Mucosa of descending colon (tissue), 3 donors: Measurements from ENCODE around the gene FBXO3. TPM values are rescaled to one million over a fixed set of nuclear protein-coding genes. Genes with fewer than 3 reads are reported as not detected.

ENCODE experiments used
- ATAC-seq: fragments of 200-7000 bp; cut with Tn5 transposase; one replicate; pipeline ENCODE4 v1.9.1; 2020; ENCODE audit warnings: mild to moderate bottlenecking, moderate library complexity
- DNase-seq, 3 donors: peaks; one replicate each; pipeline ENCODE4 v3.0.0-alpha.2; 2020
- H3K36me3 ChIP-seq: fragments of 200-600 bp; one replicate; pipeline ENCODE4 v1.8.0; 2021; ENCODE audit warnings: low read depth, mild to moderate bottlenecking
- H3K4me1 ChIP-seq: fragments of 200-600 bp; one replicate; pipeline ENCODE4 v1.8.0; 2021; ENCODE audit warnings: low read depth, mild to moderate bottlenecking
- H3K4me3 ChIP-seq: fragments of 200-600 bp; one replicate; pipeline ENCODE4 v1.8.0; 2021; ENCODE audit warnings: mild to moderate bottlenecking
- H3K9me3 ChIP-seq: fragments of 200-600 bp; one replicate; pipeline ENCODE4 v1.8.0; 2021; ENCODE audit warnings: mild to moderate bottlenecking
- CTCF ChIP-seq: fragments of 200-600 bp; IDR thresholded peaks from one replicate; pipeline ENCODE4 v1.8.0; 2022; ENCODE audit warnings: antibody characterized with exemption, mild to moderate bottlenecking
- intact Hi-C, 2 donors: fragments of 100-400 bp; cut with DNase I in 1 of 2; cut with micrococcal nuclease in 1 of 2; formaldehyde crosslinking; loops; one replicate each; pipeline versions ENCODE4 v1.11.0 to v1.11.1; 2022; cut with DNase I, micrococcal nuclease
- total RNA-seq, 3 donors: library from RNA; stranded (reverse); fragmentation: NEBNext Ultra II Directional in 2 of 3; extraction: Animal tissue kit (Norgen Biotek cat#: 25700) in 2 of 3; gene quantifications; one replicate each; pipeline versions ENCODE4 v1.2.1 to v1.2.4, GENCODE V29; 2021 to 2023
- donor health status: DM: no; HTN: no; CAD: no; lungs with moderate emphysema.
- donor health status: DM: no; HTN: no; CAD: no.
- donor health status: DM: no; HTN: yes; CAD: no.

FBXO3 gene
- total RNA-seq, 3 donors from 2014 or later, result 27.3 to 36.0 (median 34.5) TPM

GRCh38 chr11:33753304-33753967, 20.9 kb downstream of the FBXO3 start:
- Histone ChIP-seq H3K9me3 (no peaks in the 10 kb centered on the region), H3K4me3 (no peak overlapping the region), H3K36me3 (no peaks in the 10 kb centered on the region), H3K4me1 (no peaks in the 10 kb centered on the region)
- ATAC-seq (no peak), DNase-seq (no peak)
- TF ChIP-seq CTCF, result no peak
- intact Hi-C loops, result no loop called here

- Histone ChIP-seq H3K4me1 (no peaks in the 10 kb centered on the region), H3K9me3 (no peaks in the 10 kb centered on the region), H3K36me3 (no peaks in the 10 kb centered on the region), H3K4me3 (no peak overlapping the region)
- ATAC-seq (no peak), DNase-seq (no peak)
- TF ChIP-seq CTCF, result no peak
- intact Hi-C loops, result no loop called here
Measured at GRCh38 chr11:33751878-33752277, 22.4 kb downstream of the FBXO3 start.

GRCh38 chr11:33747979-33748378, 26.3 kb downstream of the FBXO3 start:
- no peak for DNase-seq
- intact Hi-C loops, result loop anchor here (10.0 kb wide), 2 partner anchors 203 to 383 kb away; no protein-coding TSS in a partner anchor
- TF ChIP-seq CTCF, result no peak
- no peak for ATAC-seq
- no peak overlapping the region for H3K4me3 ChIP-seq
- H3K9me3 ChIP-seq, result no peaks in the 10 kb centered on the region
- no peaks in the 10 kb centered on the region for H3K4me1 ChIP-seq
- H3K36me3 ChIP-seq, result no peaks in the 10 kb centered on the region

- no peak for DNase-seq
- intact Hi-C loops, result loop anchor here (10.0 kb wide), 2 partner anchors 198 to 378 kb away; no protein-coding TSS in a partner anchor
- no peak for TF ChIP-seq CTCF
- Histone ChIP-seq H3K9me3 (no peaks in the 10 kb centered on the region), H3K36me3 (no peaks in the 10 kb centered on the region), H3K4me1 (no peaks in the 10 kb centered on the region), H3K4me3 (no peak overlapping the region)
- ATAC-seq, result no peak
Measured at GRCh38 chr11:33743291-33743690, 31.0 kb downstream of the FBXO3 start.

- H3K9me3 ChIP-seq, result no peaks in the 10 kb centered on the region
- intact Hi-C loops, result loop anchor here (10.0 kb wide), 2 partner anchors 198 to 378 kb away; no protein-coding TSS in a partner anchor
- DNase-seq (no peak), ATAC-seq (peak; percentile 36)
- no peak for TF ChIP-seq CTCF
- H3K4me3 ChIP-seq, result no peak overlapping the region
- H3K4me1 ChIP-seq, result no peaks in the 10 kb centered on the region
- H3K36me3 ChIP-seq, result no peaks in the 10 kb centered on the region
Measured at GRCh38 chr11:33742249-33742851, 32.0 kb downstream of the FBXO3 start.
